AG04450 (cell line): ENCODE results near the gene SNAPC4. TPM values are rescaled to one million over a fixed set of nuclear protein-coding genes. Genes with fewer than 3 reads are reported as not detected.
A peak's percentile ranks its signal among the peaks of the same experiment; 100 is the strongest.

Experiments
- CTCF ChIA-PET: fragments of 300-600, 350-600 bp; formaldehyde crosslinking; extraction: SDS; loops from one replicate; lab custom pipeline; 2022; ENCODE audit warnings: antibody characterized with exemption, inconsistent platforms; lab: Charles Lee
- POLR2A ChIA-PET: fragments of 350-600 bp; formaldehyde crosslinking; extraction: SDS; loops from one replicate; lab custom pipeline; 2021; ENCODE audit warnings: antibody characterized with exemption, inconsistent platforms; lab: Yijun Ruan, JAX
- DNase-seq: peaks from one replicate; pipeline ENCODE4 v3.0.0-alpha.2; 2011; ENCODE audit warnings: low read depth, low spot score
- H3K27ac ChIP-seq: one replicate; pipeline ENCODE4 v1.5.1; 2012; ENCODE audit warnings: low read depth, low read length, control low read depth
- H3K27me3 ChIP-seq: one replicate; pipeline ENCODE4 v1.6.0; 2012; ENCODE audit warnings: low read length; ENCODE audit not compliant: control insufficient read depth, insufficient read depth
- H3K4me3 ChIP-seq: 2 replicates; pipeline ENCODE4 v1.5.1; 2011; ENCODE audit warnings: mild to moderate bottlenecking, low read depth, low read length, control low read depth
- H3K9me3 ChIP-seq: 2 replicates; pipeline ENCODE4 v1.5.1; 2012; ENCODE audit warnings: low read length; ENCODE audit not compliant: control insufficient read depth, insufficient read depth
- CTCF ChIP-seq: IDR thresholded peaks from 2 replicates; pipeline ENCODE4 v1.5.1; 2011; ENCODE audit warnings: low read depth, low read length, control low read depth, inconsistent platforms
- polyA plus RNA-seq: library from polyadenylated mRNA; depleted of rRNA; stranded (reverse); fragments of >200 nt; gene quantifications from 2 replicates; pipeline ENCODE4 v1.2.3, GENCODE V29; 2011

Gene SNAPC4
- polyA plus RNA-seq, 1 experiment, result 2.2 TPM

GRCh38 chr9:136355616-136356557 lies 44.1 kb downstream of the SNAPC4 start:
- TF ChIP-seq CTCF, result no peak
- ChIA-PET POLR2A (interaction anchor here (1.0 to 2.6 kb wide), 2 partner anchors 7 to 30 kb away, joined by 3 to 9 read pairs; partner anchors contain the start of gene DNLZ), CTCF (no interaction called here)
- Histone ChIP-seq H3K4me3 (no peak overlapping the region), H3K9me3 (no peaks in the 10 kb centered on the region; the same call in 1 of the 2 replicates), H3K27me3 (no peaks in the 10 kb centered on the region), H3K27ac (peak overlapping the region; percentile 21)
- DNase-seq, result no peak

GRCh38 chr9:136354592-136355085 lies 45.3 kb downstream of the SNAPC4 start:
- Histone ChIP-seq H3K9me3 (no peaks in the 10 kb centered on the region; the same call in 1 of the 2 replicates), H3K27me3 (no peaks in the 10 kb centered on the region), H3K27ac (no peak overlapping the region), H3K4me3 (no peak overlapping the region)
- ChIA-PET POLR2A (interaction anchor here (0.6 to 2.6 kb wide), 3 partner anchors 9 to 84 kb away, joined by 3 to 9 read pairs (median 4); partner anchors contain the start of gene DNLZ), CTCF (interaction anchor here (1.0 kb wide), 1 partner anchor 8 kb away, joined by 3 read pairs; no protein-coding TSS in a partner anchor)
- no peak for TF ChIP-seq CTCF
- no peak for DNase-seq

GRCh38 chr9:136353757-136354488 lies 46.0 kb downstream of the SNAPC4 start:
- POLR2A ChIA-PET, result interaction anchor here (0.7 to 2.6 kb wide), 2 partner anchors 9 to 85 kb away, joined by 3 to 9 read pairs; partner anchors contain the start of gene DNLZ
- H3K4me3 ChIP-seq, result no peak overlapping the region
- TF ChIP-seq CTCF, result no peak
- CTCF ChIA-PET, result interaction anchor here (1.0 kb wide), 1 partner anchor 9 kb away, joined by 3 read pairs; no protein-coding TSS in a partner anchor
- DNase-seq, result no peak
- no peak overlapping the region for H3K27ac ChIP-seq
- H3K27me3 ChIP-seq, result no peaks in the 10 kb centered on the region
- no peaks in the 10 kb centered on the region; the same call in 1 of the 2 replicates for H3K9me3 ChIP-seq

- H3K27me3 ChIP-seq, result no peaks in the 10 kb centered on the region
- H3K27ac ChIP-seq, result no peak overlapping the region
- no peaks in the 10 kb centered on the region; the same call in 1 of the 2 replicates for H3K9me3 ChIP-seq
- TF ChIP-seq CTCF, result no peak
- ChIA-PET POLR2A (no interaction called here), CTCF (no interaction called here)
- no peak overlapping the region for H3K4me3 ChIP-seq
- DNase-seq, result no peak
Observed at GRCh38 chr9:136353088-136353487, 46.9 kb downstream of the SNAPC4 start.
